Measurements from ENCODE around the gene PPIL6. TPM values are rescaled to one million over a fixed set of nuclear protein-coding genes. Genes with fewer than 3 reads are reported as not detected.

Gene PPIL6
- total RNA-seq, 1 donor from 2014 or later = 2.2 TPM

DNA sequence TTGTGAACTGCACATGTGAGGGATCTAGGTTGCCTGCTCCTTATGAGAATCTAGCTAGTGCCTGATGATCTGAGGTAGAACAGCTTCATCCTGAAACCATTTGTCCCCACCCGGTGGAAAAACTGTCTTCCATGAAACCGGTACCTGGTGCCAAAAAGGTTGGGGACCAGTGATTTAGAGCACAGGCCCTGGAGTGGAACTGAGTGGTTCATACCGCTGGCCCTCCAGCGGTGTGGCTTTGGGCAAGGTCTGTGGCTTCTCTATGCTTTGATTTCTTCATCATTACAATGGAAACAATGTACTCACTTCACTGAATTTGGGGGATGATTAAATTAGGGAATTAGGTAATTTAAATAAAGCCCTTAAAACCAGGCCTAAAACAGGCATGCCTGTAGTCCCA is 94.4 kb downstream of the PPIL6 start:
- Mint-ChIP-seq H3K4me1 (no peaks in the 10 kb centered on the region), H3K27ac (ENCODE audit: unreplicated experiment) (no peak overlapping the region), H3K4me3 (no peak overlapping the region), H3K36me3 (ENCODE audit: low read depth) (no peaks in the 10 kb centered on the region), H3K9me3 (no peaks in the 10 kb centered on the region), H3K27me3 (ENCODE audit: low read depth) (no peaks in the 10 kb centered on the region)
- no peak for DNase-seq (ENCODE audit: low read depth, low spot score)
- TF ChIP-seq, protein P1, sequence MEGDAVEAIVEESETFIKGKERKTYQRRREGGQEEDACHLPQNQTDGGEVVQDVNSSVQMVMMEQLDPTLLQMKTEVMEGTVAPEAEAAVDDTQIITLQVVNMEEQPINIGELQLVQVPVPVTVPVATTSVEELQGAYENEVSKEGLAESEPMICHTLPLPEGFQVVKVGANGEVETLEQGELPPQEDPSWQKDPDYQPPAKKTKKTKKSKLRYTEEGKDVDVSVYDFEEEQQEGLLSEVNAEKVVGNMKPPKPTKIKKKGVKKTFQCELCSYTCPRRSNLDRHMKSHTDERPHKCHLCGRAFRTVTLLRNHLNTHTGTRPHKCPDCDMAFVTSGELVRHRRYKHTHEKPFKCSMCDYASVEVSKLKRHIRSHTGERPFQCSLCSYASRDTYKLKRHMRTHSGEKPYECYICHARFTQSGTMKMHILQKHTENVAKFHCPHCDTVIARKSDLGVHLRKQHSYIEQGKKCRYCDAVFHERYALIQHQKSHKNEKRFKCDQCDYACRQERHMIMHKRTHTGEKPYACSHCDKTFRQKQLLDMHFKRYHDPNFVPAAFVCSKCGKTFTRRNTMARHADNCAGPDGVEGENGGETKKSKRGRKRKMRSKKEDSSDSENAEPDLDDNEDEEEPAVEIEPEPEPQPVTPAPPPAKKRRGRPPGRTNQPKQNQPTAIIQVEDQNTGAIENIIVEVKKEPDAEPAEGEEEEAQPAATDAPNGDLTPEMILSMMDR (conservative IDR thresholded peaks at IDR 0.05) = no peak

DNA sequence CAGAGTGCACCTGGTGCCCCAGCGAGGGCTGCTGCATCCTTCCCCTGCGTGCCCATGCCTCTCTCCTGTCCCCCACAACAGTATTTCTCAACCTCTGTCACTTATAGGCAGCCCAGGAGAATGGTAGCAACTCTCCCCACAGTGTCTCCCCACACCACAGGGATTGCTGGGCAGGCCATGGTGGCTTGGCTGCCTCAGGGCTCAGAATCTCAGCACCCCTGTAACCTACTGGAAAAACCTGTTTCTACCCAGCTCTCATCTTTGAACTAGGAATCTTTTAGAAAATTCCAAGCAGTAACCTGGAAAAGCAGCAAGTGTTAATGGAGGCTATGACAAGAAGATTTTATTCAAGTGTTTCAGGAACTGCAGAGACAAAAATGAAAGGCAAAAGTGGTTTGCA is 96.2 kb downstream of the PPIL6 start:
- H3K4me1 Mint-ChIP-seq = no peaks in the 10 kb centered on the region
- no peaks in the 10 kb centered on the region for H3K9me3 Mint-ChIP-seq
- no peak overlapping the region for H3K27ac Mint-ChIP-seq (ENCODE audit: unreplicated experiment)
- DNase-seq (ENCODE audit: low read depth, low spot score) = no peak
- TF ChIP-seq, protein P1 (conservative IDR thresholded peaks at IDR 0.05) = no peak
- H3K4me3 Mint-ChIP-seq = no peak overlapping the region
- no peaks in the 10 kb centered on the region for H3K27me3 Mint-ChIP-seq (ENCODE audit: low read depth)
- H3K36me3 Mint-ChIP-seq (ENCODE audit: low read depth) = no peaks in the 10 kb centered on the region

DNA sequence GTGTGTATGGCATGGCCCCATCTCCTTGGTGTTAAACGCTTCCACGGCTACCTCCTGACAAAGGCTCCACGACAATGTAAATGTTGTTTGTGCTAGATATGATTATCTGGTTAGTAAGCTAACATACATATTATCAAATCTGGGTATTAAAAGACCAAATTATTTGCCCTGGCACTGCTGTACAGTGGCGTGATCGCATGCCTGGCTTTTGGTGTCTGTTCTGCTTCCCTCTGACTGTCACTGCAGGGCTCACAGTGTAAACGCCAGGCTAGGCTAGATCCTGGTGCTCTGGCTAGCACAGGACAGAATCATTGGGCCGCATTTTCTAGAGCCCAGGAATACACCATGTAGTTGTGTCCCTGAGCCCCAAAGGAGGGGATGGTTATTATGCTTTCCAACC is 96.9 kb downstream of the PPIL6 start:
- no peaks in the 10 kb centered on the region for H3K9me3 Mint-ChIP-seq
- no peaks in the 10 kb centered on the region for H3K36me3 Mint-ChIP-seq (ENCODE audit: low read depth)
- DNase-seq (ENCODE audit: low read depth, low spot score) = no peak
- H3K27ac Mint-ChIP-seq (ENCODE audit: unreplicated experiment) = no peak overlapping the region
- no peaks in the 10 kb centered on the region for H3K27me3 Mint-ChIP-seq (ENCODE audit: low read depth)
- TF ChIP-seq, protein P1 (conservative IDR thresholded peaks at IDR 0.05) = no peak
- no peaks in the 10 kb centered on the region for H3K4me1 Mint-ChIP-seq
- H3K4me3 Mint-ChIP-seq = no peak overlapping the region

DNA sequence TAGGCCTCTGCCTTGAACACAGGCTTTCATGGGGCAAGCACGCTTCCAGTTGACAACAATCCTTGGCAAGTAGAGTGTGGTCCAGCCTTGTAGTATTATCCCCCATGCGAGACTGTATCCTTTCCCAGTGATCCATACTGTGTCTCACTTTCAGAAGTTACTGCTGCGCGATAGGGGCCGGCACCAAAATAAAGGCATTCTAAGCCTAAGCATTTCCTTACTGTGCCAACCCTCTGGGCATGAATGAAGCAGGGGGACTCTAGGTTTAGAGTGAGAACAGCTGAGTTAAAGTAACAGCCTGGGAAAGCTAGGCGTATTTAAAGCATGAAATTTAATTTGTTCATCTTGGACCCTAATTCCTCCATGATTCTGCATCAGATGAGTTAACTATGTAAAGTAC is 97.5 kb downstream of the PPIL6 start:
- no peaks in the 10 kb centered on the region for H3K4me1 Mint-ChIP-seq
- no peak for DNase-seq (ENCODE audit: low read depth, low spot score)
- H3K4me3 Mint-ChIP-seq = no peak overlapping the region
- H3K27ac Mint-ChIP-seq (ENCODE audit: unreplicated experiment) = peak overlapping the region; percentile 57
- no peaks in the 10 kb centered on the region for H3K9me3 Mint-ChIP-seq
- no peaks in the 10 kb centered on the region for H3K27me3 Mint-ChIP-seq (ENCODE audit: low read depth)
- TF ChIP-seq, protein P1 (conservative IDR thresholded peaks at IDR 0.05) = no peak
- H3K36me3 Mint-ChIP-seq (ENCODE audit: low read depth) = no peaks in the 10 kb centered on the region

GRCh38 chr6:109342506-109342905 is 97.9 kb downstream of the PPIL6 start:
- Mint-ChIP-seq H3K27me3 (ENCODE audit: low read depth) (no peaks in the 10 kb centered on the region), H3K4me1 (no peaks in the 10 kb centered on the region), H3K27ac (ENCODE audit: unreplicated experiment) (peak overlapping the region; percentile 57), H3K36me3 (ENCODE audit: low read depth) (no peaks in the 10 kb centered on the region), H3K4me3 (no peak overlapping the region), H3K9me3 (no peaks in the 10 kb centered on the region)
- no peak for DNase-seq (ENCODE audit: low read depth, low spot score)
- TF ChIP-seq, protein P1 (conservative IDR thresholded peaks at IDR 0.05) = no peak

DNA sequence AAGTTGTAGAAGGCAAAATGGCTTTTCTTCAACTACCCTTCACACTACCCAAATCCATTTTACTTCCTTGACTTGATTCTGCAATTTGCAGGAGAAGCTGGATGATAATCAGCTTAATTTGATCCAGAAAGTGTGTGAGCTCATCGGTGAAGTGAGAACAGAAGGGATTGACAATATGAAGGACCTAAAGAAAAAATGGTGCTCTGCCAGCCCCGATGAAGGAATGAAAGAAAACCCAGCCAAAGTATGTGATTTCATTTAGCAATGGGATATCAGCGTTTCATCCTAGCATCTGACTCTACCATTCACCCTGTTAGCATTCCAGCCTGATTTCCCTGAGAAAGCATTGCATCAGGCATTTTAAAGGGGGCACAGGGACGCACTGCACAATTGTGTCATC is 99.6 kb downstream of the PPIL6 start:
- Mint-ChIP-seq H3K4me1 (peaks cover 7% of the 10 kb centered on the region), H3K4me3 (no peak overlapping the region), H3K9me3 (peaks cover 5% of the 10 kb centered on the region), H3K27ac (ENCODE audit: unreplicated experiment) (no peak overlapping the region), H3K27me3 (ENCODE audit: low read depth) (no peaks in the 10 kb centered on the region), H3K36me3 (ENCODE audit: low read depth) (no peaks in the 10 kb centered on the region)
- DNase-seq (ENCODE audit: low read depth, low spot score) = no peak
- TF ChIP-seq, protein P1 (conservative IDR thresholded peaks at IDR 0.05) = no peak

Data from neural crest cell (in vitro differentiated cells).